ENCODE results near the gene CHRNB1. TPM values are rescaled to one million over a fixed set of nuclear protein-coding genes. Genes with fewer than 3 reads are reported as not detected.

Gene CHRNB1
- total and polyA plus RNA-seq, 10 of the 15 experiments (the other 5 are each of a cell fraction or from before 2014, with no cell fraction given), result 5.8 to 14.8 (median 11.3) TPM

GRCh38 chr17:7462474-7463371 is 17.9 kb downstream of the CHRNB1 start:
- SMC1A ChIA-PET (ENCODE audit: uncharacterized antibody, unreplicated experiment), result interaction anchor here (1.2 kb wide), 1 partner anchor 11 kb away, joined by 3 read pairs; no protein-coding TSS in a partner anchor
- TF ChIP-seq POLR2A (IDR thresholded peaks at IDR 0.05; ENCODE audit: low read depth, low read length), result peak; percentile 47
- TF ChIP-seq CEBPB (IDR thresholded peaks at IDR 0.05; ENCODE audit: borderline replicate concordance in 1 of 2, low read depth in 2 of 2, low read length in 2 of 2), result no peak
- no peak for TF ChIP-seq NRF1 (conservative IDR thresholded peaks at IDR 0.05; ENCODE audit: low read depth, low read length)
- no TSS peak for BruUV-seq (replicated peaks)
- WGBS (ENCODE audit: insufficient coverage, insufficient replicate concordance, low lambda C conversion rate, missing lambda C conversion rate), result 89% methylated on average over 42 of the region's 44 CpGs
- RAD21 ChIA-PET (ENCODE audit: unreplicated experiment), result no interaction called here
- no peak overlapping the region for H3K4me3 ChIP-seq
- H3K9ac ChIP-seq (ENCODE audit: control insufficient read depth, insufficient read depth, low read length), result no peak overlapping the region
- POLR2A ChIA-PET, result interaction anchor here (0.5 kb wide), 1 partner anchor 12 kb away, joined by 6 read pairs; no protein-coding TSS in a partner anchor
- H3K9me3 ChIP-seq (replicated peaks; ENCODE audit: control insufficient read depth, insufficient read depth, low read length), result no peaks in the 10 kb centered on the region
- CTCF ChIA-PET, result no interaction called here
- no peak overlapping the region for H3K4me2 ChIP-seq (ENCODE audit: control insufficient read depth, insufficient read depth)
- peaks cover 3 to 5% of the 10 kb centered on the region in 2 experiments; a peak in 3 of 4 replicates for H3K36me3 ChIP-seq (ENCODE audit: control insufficient read depth in 2 of 2, insufficient read depth in 2 of 2, low read length in 1 of 2)
- no peak overlapping the region for H2AFZ ChIP-seq (ENCODE audit: control insufficient read depth, low read depth, low read length)
- intact Hi-C loops (cut with micrococcal nuclease; ENCODE audit: unreplicated experiment), result no loop called here
- no peaks in the 10 kb centered on the region for H3K79me2 ChIP-seq (ENCODE audit: control insufficient read depth, insufficient read depth, low read length)
- H3K27me3 ChIP-seq (replicated peaks in 1 of 2; ENCODE audit: control insufficient read depth in 2 of 2, insufficient read depth in 2 of 2, low read length in 1 of 2), result no peaks in the 10 kb centered on the region
- DNase-seq (ENCODE audit: low read depth, low spot score), result no peak
- no peak for FAIRE-seq
- no peaks in the 10 kb centered on the region for H4K20me1 ChIP-seq (ENCODE audit: control insufficient read depth, insufficient read depth)
- ATAC-seq, result no peak
- in situ Hi-C loops (cut with MboI), result no loop called here
- no peak overlapping the region for H3K27ac ChIP-seq (ENCODE audit: control insufficient read depth, insufficient read depth)
- H3K4me1 ChIP-seq (ENCODE audit: control insufficient read depth, insufficient read depth, low read length), result no peaks in the 10 kb centered on the region; the same call in 1 of the 2 replicates

- in situ Hi-C loops (cut with MboI), result no loop called here
- no peak for ATAC-seq
- POLR2A ChIA-PET, result interaction anchor here (0.9 kb wide), 1 partner anchor 22 kb away, joined by 7 read pairs; no protein-coding TSS in a partner anchor
- no peak for FAIRE-seq
- BruUV-seq (replicated peaks), result no TSS peak
- RAD21 ChIA-PET (ENCODE audit: unreplicated experiment), result no interaction called here
- no peak overlapping the region for H2AFZ ChIP-seq (ENCODE audit: control insufficient read depth, low read depth, low read length)
- no peaks in the 10 kb centered on the region; the same call in 1 of the 2 replicates for H3K4me1 ChIP-seq (ENCODE audit: control insufficient read depth, insufficient read depth, low read length)
- no peak overlapping the region for H3K27ac ChIP-seq (ENCODE audit: control insufficient read depth, insufficient read depth)
- no peak overlapping the region for H3K9ac ChIP-seq (ENCODE audit: control insufficient read depth, insufficient read depth, low read length)
- CTCF ChIA-PET, result no interaction called here
- WGBS (ENCODE audit: insufficient coverage, insufficient replicate concordance, low lambda C conversion rate, missing lambda C conversion rate), result 94% methylated on average over 12 of the region's 14 CpGs
- peaks cover 3 to 5% of the 10 kb centered on the region in 2 experiments; a peak in 3 of 4 replicates for H3K36me3 ChIP-seq (ENCODE audit: control insufficient read depth in 2 of 2, insufficient read depth in 2 of 2, low read length in 1 of 2)
- intact Hi-C loops (cut with micrococcal nuclease; ENCODE audit: unreplicated experiment), result no loop called here
- no peaks in the 10 kb centered on the region for H3K79me2 ChIP-seq (ENCODE audit: control insufficient read depth, insufficient read depth, low read length)
- H3K9me3 ChIP-seq (replicated peaks; ENCODE audit: control insufficient read depth, insufficient read depth, low read length), result no peaks in the 10 kb centered on the region
- no peak overlapping the region for H3K4me3 ChIP-seq
- no peak for DNase-seq (ENCODE audit: low read depth, low spot score)
- SMC1A ChIA-PET (ENCODE audit: uncharacterized antibody, unreplicated experiment), result interaction anchor here (1.2 kb wide), 1 partner anchor 10 kb away, joined by 3 read pairs; no protein-coding TSS in a partner anchor
- H3K4me2 ChIP-seq (ENCODE audit: control insufficient read depth, insufficient read depth), result no peak overlapping the region
- TF ChIP-seq NR2C1 (IDR thresholded peaks at IDR 0.05) (no peak), SIX5 (IDR thresholded peaks at IDR 0.05; ENCODE audit: low read depth, low read length, severe bottlenecking) (no peak)
- no peaks in the 10 kb centered on the region for H4K20me1 ChIP-seq (ENCODE audit: control insufficient read depth, insufficient read depth)
- H3K27me3 ChIP-seq (replicated peaks in 1 of 2; ENCODE audit: control insufficient read depth in 2 of 2, insufficient read depth in 2 of 2, low read length in 1 of 2), result no peaks in the 10 kb centered on the region
These were observed 18.5 kb downstream of the CHRNB1 start for GRCh38 chr17:7463372-7463846.

Measured in GM12878 (cell line).